Natural killer cell treated with Interleukin-12 subunit alpha and Interleukin-12 subunit beta and Interleukin-15 and Interleukin-18, amount 100 ng/mL, for 72 hours (primary cell): ENCODE measurements around the gene RNU1-3. TPM values are rescaled to one million over a fixed set of nuclear protein-coding genes. Genes with fewer than 3 reads are reported as not detected.
"Not testable (repeated sequence)": the region's sequence is repeated elsewhere in the genome, so short reads cannot be mapped to it uniquely, and the experiment has no call there.

Source experiments
- ATAC-seq, 2 donors: fragments of 150-1000 bp; cut with Tn5 transposase in 1 of 2; sonication (Bioruptor Pico), chemical (Tn5 transposase) in 1 of 2; 2 replicates each; pipeline ENCODE4 v1.10.0; 2021
- DNase-seq: peaks from one replicate; pipeline ENCODE4 v3.0.0; 2022; ENCODE audit warnings: low spot score
- H3K27ac Mint-ChIP-seq, 2 donors: 1 replicate in 1 of 2; 2 replicates in 1 of 2; pipeline ENCODE4 v1.8.0; 2022; ENCODE audit warnings: mixed read lengths in 2 of 2, mild to moderate bottlenecking in 1 of 2, moderate library complexity in 1 of 2
- H3K27me3 Mint-ChIP-seq, 2 donors: 1 replicate in 1 of 2; 2 replicates in 1 of 2; pipeline ENCODE4 v1.8.0; 2022; ENCODE audit warnings: mixed read lengths in 2 of 2
- H3K36me3 Mint-ChIP-seq: one replicate; pipeline ENCODE4 v1.8.0; 2022; ENCODE audit warnings: mixed read lengths
- H3K4me1 Mint-ChIP-seq, 2 donors: 1 replicate in 1 of 2; 2 replicates in 1 of 2; pipeline ENCODE4 v1.8.0; 2022; ENCODE audit warnings: low read depth in 2 of 2, mixed read lengths in 2 of 2, mild to moderate bottlenecking in 1 of 2
- H3K4me3 Mint-ChIP-seq: one replicate; pipeline ENCODE4 v1.8.0; 2022; ENCODE audit warnings: mixed read lengths
- H3K9me3 Mint-ChIP-seq: 2 replicates; pipeline ENCODE4 v1.8.0; 2022; ENCODE audit warnings: mixed read lengths
- total RNA-seq, 2 donors: library from RNA; stranded (reverse); gene quantifications; one replicate each; pipeline ENCODE4 v1.2.3, GENCODE V29; 2022

Gene RNU1-3
- total RNA-seq, 2 donors from 2014 or later: 1,591 to 3,879 TPM

DNA sequence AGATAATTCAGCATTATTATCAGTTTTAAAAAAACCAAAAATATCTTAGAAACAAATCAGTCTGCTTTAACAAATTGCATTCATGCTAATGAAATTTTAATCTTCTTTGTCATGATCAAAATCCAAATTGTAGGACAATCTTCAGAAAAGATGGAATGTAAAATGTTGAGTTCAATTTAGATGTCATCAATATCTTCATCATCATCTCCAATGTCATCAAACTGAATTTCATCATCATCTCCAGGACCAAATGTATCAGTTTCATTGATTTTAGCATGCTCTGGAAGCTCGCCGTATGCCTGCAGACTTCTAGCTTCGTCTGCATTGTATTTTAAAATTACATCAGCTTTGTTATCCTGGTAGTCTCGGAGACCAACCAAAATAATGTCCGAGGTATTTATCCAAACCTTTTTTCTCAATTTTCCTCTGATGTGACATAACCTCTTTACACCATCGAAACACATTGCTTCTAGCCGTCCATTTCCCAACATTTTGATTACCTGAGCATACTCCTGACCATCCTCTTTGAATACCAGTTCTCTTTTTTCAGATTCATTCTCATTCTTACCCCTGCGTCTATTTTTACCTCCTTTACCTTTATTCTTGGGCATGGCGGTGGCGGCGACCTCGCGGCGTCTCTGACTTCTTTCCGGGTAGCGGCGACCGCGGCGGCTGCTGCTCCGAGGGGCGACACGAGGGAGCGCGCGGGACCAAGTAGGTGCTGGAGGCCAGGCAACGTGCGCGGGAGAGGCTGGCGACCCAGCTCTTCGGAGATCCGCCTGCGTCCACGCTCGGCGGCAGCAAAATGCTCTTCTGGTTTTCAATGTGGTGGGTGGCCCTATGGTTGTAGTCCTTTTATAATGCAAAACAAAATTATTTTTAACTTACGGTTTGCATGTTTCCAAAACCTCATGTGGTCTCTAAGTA, 19.0 kb upstream of the RNU1-3 start:
- not testable (repeated sequence) for H3K4me1 Mint-ChIP-seq, DNase-seq, H3K27ac Mint-ChIP-seq, H3K9me3 Mint-ChIP-seq, H3K27me3 Mint-ChIP-seq, H3K4me3 Mint-ChIP-seq, H3K36me3 Mint-ChIP-seq
- peak in 1 of 2 donors; percentile 72 for ATAC-seq

DNA sequence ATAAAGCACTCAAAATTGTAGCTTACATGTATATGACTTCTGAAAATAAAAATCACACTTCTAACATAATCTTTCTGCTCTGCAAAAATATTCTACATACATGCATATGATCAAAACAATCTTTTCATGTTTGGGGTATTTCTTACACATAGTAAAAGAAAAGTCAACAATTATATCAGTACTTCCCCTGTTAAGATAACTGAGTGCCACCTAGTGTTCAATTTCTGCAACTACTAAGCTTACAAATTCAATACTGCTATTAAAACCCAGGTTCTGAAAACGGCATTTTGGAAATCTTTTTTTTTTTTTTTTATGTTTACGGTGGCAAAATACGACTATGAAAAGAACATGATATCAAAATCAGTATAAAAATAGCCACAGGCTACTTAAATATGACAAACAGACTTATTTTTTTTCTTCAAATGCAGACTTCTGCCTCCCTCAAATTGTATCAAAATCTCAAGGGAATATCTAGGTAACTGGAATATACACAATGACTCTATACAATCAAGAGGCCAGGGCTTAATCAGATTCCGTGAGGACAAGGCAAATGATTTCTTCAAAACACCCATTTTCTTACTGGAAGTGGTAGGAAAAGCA, 18.1 kb upstream of the RNU1-3 start:
- ATAC-seq, H3K9me3 Mint-ChIP-seq, DNase-seq, H3K36me3 Mint-ChIP-seq, H3K27ac Mint-ChIP-seq, H3K4me1 Mint-ChIP-seq, H3K4me3 Mint-ChIP-seq: not testable (repeated sequence)
- peaks cover 6 to 11% of the 10 kb centered on the region in 2 donors for H3K27me3 Mint-ChIP-seq

DNA sequence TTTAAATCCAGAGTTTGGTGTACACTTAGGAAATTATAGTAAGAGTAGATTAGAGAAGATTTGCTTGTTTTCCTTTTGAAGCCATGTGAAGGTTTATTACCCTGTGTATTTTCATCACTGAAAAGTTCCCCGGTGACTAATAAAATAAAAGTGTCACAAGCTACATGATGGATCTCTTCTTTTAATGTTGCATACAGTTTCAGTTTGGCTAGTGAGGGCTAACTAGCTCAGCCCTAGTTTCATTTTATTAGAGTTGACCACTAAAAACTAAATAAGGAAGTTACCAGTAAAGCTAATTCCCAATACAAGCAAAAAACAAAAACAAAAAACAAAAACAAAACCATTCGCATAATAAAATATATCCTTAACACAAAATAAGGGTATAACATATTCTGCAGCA, 17.4 kb upstream of the RNU1-3 start:
- not testable (repeated sequence) for H3K9me3 Mint-ChIP-seq, ATAC-seq, DNase-seq, H3K27ac Mint-ChIP-seq, H3K4me3 Mint-ChIP-seq, H3K4me1 Mint-ChIP-seq, H3K36me3 Mint-ChIP-seq
- peaks cover 10 to 18% of the 10 kb centered on the region in 2 donors for H3K27me3 Mint-ChIP-seq

DNA sequence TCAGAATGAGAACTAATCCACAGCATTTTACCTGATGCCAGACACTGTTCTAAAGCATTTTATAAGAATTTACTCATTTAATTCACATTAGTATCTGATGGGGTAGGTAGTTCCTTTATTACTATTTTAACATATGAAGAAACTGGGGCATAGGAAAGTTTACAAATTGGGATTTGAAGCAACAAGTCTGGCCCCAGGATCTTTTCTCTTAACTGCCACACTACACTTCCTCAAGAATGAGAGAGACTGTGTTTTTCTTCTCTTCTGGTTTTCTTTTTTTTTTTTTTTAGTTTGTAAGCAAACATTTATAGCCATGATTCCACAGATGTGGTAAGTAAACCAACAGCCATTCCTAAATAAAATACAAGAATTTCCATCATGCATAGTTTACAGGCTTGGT, 16.1 kb upstream of the RNU1-3 start:
- DNase-seq, H3K9me3 Mint-ChIP-seq, H3K36me3 Mint-ChIP-seq, ATAC-seq, H3K4me3 Mint-ChIP-seq, H3K27ac Mint-ChIP-seq: not testable (repeated sequence)
- Mint-ChIP-seq H3K4me1 (peaks cover 8 to 15% of the 10 kb centered on the region in 2 donors), H3K27me3 (peaks cover 19 to 32% of the 10 kb centered on the region in 2 donors)

DNA sequence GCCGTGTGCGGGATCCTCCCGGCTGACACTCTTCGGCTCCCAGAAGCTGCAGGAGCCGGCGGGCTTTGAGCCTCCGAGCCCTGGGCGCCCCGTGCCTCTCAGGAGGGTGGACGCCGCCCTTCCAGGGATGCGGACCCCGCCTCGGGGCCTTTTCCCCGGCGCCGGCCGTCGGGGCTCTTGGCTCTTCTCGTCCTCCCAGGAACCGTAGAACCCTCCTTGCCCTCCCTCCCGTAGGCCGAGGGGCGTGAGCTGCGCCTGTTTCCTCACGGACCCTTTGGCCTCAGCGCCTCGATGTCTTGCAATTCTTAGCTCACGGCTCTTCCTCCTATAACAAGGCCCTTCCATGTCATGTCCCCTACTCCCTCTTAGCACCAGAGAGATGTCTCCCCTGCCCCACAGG, 13.6 kb upstream of the RNU1-3 start:
- ATAC-seq, H3K9me3 Mint-ChIP-seq, H3K27ac Mint-ChIP-seq, H3K4me3 Mint-ChIP-seq, DNase-seq, H3K36me3 Mint-ChIP-seq: not testable (repeated sequence)
- peaks cover 16 to 26% of the 10 kb centered on the region in 2 donors for H3K27me3 Mint-ChIP-seq
- peaks cover 21 to 26% of the 10 kb centered on the region in 2 donors for H3K4me1 Mint-ChIP-seq

DNA sequence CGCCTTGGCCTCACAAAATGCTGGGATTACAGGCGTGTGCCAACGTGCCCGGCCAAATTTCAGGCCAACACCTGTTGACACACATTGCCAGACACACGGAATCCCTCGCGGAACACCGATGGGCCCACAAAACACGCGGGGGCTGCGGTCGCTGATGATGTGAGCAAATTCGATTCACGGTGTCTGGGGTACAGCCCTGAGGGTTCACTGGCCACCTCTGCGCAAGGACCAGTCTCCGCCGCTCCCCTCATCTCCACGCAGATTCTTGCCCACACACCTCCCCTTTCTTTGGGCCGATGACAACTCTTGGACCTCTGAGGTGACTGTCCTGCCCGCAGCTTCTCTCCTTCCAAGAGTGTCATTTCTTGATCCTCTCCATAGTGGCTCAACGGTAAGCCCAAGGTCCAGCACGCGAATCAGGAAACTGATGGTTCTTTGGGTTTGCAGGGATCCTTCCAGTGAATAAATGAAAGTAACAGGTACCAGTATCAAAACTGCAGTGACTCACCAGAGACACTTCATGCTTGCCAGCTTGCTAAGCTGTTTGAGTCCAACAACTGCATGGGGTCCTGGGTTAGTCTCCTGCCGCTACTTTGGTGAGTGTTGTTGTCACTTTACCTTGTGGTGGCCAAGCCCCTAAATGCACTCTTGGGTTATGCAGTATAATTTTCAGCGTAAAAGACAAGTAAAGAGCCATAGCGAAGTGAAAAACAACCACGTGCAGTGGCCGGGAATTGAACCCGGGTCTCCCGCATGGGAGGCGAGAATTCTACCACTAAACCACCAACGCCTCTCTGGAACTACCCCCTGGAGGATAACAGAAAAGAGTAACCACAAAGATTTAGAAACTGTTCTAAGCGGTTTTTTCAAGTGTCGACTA, 11.0 kb upstream of the RNU1-3 start:
- peaks cover 4% of the 10 kb centered on the region for H3K36me3 Mint-ChIP-seq
- no peaks in the 10 kb centered on the region for H3K9me3 Mint-ChIP-seq
- peaks cover 16 to 26% of the 10 kb centered on the region in 2 donors for H3K27me3 Mint-ChIP-seq
- ATAC-seq (peak; percentile 93 to 96), DNase-seq (peak; percentile 61)
- peak overlapping the region; percentile 90 to 91 for H3K27ac Mint-ChIP-seq
- H3K4me3 Mint-ChIP-seq: peak overlapping the region; percentile 59
- peaks cover 21 to 26% of the 10 kb centered on the region in 2 donors for H3K4me1 Mint-ChIP-seq

DNA sequence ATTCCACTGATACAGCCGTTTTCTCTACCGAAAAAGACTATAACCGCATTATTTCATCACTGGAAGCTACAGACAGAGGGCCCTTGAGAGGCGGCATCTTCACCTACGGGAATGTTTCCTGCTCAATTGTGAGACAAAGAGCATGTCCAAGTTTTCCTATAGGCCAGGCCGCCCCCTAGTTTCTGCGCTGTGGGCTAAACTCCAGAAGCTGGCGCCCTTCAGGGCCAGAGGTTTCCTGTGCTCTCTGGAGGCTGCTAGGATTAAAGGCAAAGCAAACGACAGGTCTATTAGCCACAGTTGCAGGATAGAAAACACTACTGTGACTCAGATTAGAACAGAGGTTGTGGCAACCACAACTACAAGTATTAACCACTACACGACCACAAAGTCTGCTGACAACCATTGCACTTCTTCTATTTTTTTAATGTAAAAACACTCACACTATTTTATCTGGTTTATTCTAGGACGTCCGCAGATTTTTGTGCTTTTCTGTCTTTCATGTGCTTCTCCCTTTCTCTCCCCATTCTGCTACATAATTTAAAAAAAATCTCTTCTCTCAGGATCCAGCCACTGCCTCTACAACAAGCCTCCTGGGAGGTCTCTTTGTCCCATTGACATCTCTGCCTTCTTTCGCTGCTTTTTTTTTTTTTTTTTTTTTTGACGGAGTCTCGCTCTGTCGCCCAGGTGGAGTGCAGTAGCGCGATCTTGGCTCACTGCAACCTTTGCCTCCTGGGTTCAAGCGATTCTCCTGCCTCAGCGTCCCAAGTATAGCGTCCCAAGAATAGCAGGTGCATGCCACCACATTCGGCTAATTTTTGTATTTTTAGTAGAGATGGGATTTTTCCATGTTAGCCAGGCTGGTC, 10.1 kb upstream of the RNU1-3 start:
- DNase-seq, H3K9me3 Mint-ChIP-seq, H3K36me3 Mint-ChIP-seq: not testable (repeated sequence)
- H3K4me3 Mint-ChIP-seq: peak overlapping the region; percentile 3
- H3K4me1 Mint-ChIP-seq: peaks cover 21 to 26% of the 10 kb centered on the region in 2 donors
- H3K27ac Mint-ChIP-seq: peak overlapping the region; percentile 22 to 91
- H3K27me3 Mint-ChIP-seq: peaks cover 16 to 26% of the 10 kb centered on the region in 2 donors
- peak; percentile 66 to 69 for ATAC-seq

DNA sequence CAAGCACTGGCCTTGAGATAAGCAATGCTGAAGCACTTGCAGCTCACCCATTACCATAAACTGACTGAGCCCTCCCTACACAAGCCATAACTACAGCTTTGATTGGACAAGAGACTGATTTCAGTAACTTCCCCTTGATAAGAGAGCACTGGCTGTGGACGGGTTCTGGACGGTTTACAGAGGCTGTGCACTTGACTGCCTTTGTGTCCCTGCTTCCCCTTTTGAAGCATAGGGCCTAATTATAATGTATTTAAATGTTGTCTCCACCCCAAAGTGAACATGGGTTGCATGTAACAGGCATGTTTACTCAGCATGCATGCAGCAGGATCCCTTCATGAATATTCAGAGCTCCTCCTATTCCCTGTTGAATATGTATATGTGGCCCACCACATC, 8.4 kb upstream of the RNU1-3 start:
- H3K9me3 Mint-ChIP-seq, H3K36me3 Mint-ChIP-seq, DNase-seq, ATAC-seq, H3K27ac Mint-ChIP-seq, H3K4me3 Mint-ChIP-seq: not testable (repeated sequence)
- peaks cover 16 to 25% of the 10 kb centered on the region in 2 donors for H3K27me3 Mint-ChIP-seq
- peaks cover 21 to 26% of the 10 kb centered on the region in 2 donors for H3K4me1 Mint-ChIP-seq

DNA sequence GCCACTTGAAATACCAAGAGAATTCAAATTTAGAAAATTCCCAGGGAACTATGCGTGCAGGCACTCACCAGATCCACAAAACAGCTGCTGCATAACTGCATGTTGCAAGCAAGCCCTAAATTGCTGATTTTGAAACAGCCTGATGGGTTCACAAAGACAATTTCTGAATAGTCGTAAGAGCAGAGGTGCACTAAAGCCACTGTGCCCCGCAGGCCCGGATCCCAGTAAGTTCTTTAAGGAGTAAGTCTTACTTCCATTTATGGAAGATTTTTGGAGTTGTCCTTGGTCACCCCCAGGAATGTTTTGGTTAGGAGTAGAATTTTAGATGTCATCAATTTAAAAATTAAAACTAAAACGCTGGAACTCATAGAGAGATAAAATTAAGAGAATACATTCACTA, 7.2 kb upstream of the RNU1-3 start:
- Mint-ChIP-seq H3K27me3 (peaks cover 9 to 14% of the 10 kb centered on the region in 2 donors), H3K4me1 (peaks cover 21 to 26% of the 10 kb centered on the region in 2 donors)
- not testable (repeated sequence) for ATAC-seq, H3K27ac Mint-ChIP-seq, H3K9me3 Mint-ChIP-seq, DNase-seq, H3K4me3 Mint-ChIP-seq, H3K36me3 Mint-ChIP-seq

DNA sequence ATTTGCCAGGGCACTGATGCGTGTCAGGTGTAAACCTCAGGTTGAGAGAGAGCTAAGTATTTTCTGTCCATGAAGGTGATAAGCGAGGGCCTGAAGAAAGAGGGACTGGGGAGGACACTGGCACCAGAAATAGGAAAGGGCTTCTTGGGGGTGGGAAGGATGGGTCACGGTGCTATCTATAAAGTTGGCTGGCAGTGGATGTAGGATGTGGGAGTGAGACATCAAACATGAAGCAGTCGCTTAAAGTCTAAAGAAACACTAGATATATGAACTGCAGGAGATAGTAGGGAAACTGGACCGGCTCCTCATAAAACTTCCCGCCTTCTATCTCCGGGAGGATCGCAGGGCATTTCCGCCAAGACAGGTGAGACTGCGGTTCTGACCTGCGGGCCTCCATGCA, 912 bp downstream of the RNU1-3 start:
- not testable (repeated sequence) for H3K27me3 Mint-ChIP-seq, H3K27ac Mint-ChIP-seq, H3K9me3 Mint-ChIP-seq, DNase-seq, H3K36me3 Mint-ChIP-seq, H3K4me3 Mint-ChIP-seq, H3K4me1 Mint-ChIP-seq
- ATAC-seq: peak in 1 of 2 donors; percentile 67

DNA sequence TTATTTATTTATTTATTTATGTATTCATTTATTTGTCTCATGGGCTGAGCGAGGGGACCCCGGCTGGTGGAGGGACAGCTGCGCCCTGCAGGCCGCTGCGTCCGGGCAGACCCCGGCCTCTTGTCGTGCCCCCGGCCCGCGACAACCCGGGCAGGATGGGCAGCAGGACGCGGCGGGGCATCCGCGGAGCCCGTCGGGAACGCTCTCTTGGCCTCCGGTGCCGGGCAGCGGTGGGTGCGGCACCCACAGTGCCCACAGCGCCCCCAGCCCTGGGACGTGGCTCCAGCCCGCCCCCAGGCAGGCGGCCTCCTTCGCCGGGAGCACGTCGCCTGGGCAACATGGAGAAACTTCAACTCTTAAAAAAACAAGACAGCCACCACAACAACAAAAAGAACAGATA, 8.5 kb downstream of the RNU1-3 start:
- not testable (repeated sequence) for H3K4me3 Mint-ChIP-seq, H3K9me3 Mint-ChIP-seq, H3K27me3 Mint-ChIP-seq, H3K36me3 Mint-ChIP-seq, H3K27ac Mint-ChIP-seq, DNase-seq, H3K4me1 Mint-ChIP-seq
- peak in 1 of 2 donors; percentile 49 for ATAC-seq

DNA sequence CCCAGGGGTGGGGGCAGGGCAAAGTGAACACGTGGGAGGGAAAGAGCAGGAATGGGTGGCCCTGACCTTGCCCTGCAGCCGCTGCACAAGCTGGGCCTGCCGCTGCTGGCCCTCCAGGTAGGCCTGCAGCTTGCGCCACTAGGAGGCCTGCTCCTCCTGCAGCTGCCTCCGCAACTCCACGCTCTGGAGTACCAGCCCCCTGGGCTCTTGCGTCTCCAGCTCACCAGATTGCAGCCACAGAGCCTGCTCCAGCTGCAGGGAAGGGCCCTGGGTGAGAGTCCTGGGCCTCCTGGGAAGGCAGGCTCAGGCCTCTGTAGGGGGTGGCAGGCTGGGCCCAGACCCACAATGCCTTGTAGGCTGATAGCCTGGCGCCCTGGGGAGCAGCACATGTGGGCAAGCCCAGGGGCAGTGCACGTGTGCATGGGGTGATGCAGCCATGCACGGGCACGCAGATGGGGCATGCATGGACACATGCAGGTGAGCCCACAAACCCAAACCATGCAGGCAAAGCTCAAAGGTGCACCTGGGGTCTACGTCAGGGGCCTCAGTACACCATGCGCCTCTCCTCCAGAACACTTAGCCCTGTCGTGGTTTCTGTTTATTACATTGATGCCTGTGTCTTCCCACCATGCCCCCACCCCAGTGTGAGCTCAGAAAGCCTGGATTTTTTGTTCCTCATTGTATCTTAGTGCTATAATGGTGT, 9.6 kb downstream of the RNU1-3 start:
- H3K9me3 Mint-ChIP-seq, H3K27me3 Mint-ChIP-seq, H3K4me3 Mint-ChIP-seq, DNase-seq, H3K4me1 Mint-ChIP-seq, H3K27ac Mint-ChIP-seq, H3K36me3 Mint-ChIP-seq: not testable (repeated sequence)
- ATAC-seq: peak in 1 of 2 donors; percentile 36
